WTC11 (cell line): ENCODE data around the gene KIAA1328. TPM values are rescaled to one million over a fixed set of nuclear protein-coding genes. Genes with fewer than 3 reads are reported as not detected.
A peak's percentile ranks its signal among the peaks of the same experiment; 100 is the strongest.

Source experiments
- ATAC-seq: fragments of 200-7000 bp; cut with Tn5 transposase; 2 replicates; pipeline ENCODE4 v1.10.0; 2021; ENCODE audit warnings: mild to moderate bottlenecking, moderate library complexity
- CTCF ChIA-PET: fragments of 300-600 bp; sonication (Branson Sonifier 250); formaldehyde crosslinking; loops from one replicate; lab custom pipeline; 2021; ENCODE audit warnings: antibody characterized with exemption; lab: Charles Lee
- POLR2A ChIA-PET: fragments of 350-600 bp; sonication (Branson Sonifier 250); formaldehyde crosslinking; loops from one replicate; lab custom pipeline; 2021; ENCODE audit warnings: antibody characterized with exemption; lab: Charles Lee
- DNase-seq: peaks from one replicate; pipeline ENCODE4 v3.0.0; 2021; ENCODE audit warnings: low spot score
- H3K27ac Mint-ChIP-seq: 2 replicates; pipeline ENCODE4 v1.8.0; 2021; ENCODE audit warnings: mixed read lengths
- H3K27me3 Mint-ChIP-seq: 2 replicates; pipeline ENCODE4 v1.8.0; 2021; ENCODE audit warnings: low read depth, mild to moderate bottlenecking, moderate library complexity, mixed read lengths
- H3K36me3 Mint-ChIP-seq: 2 replicates; pipeline ENCODE4 v1.8.0; 2021; ENCODE audit warnings: mixed read lengths
- H3K4me1 Mint-ChIP-seq: 2 replicates; pipeline ENCODE4 v1.8.0; 2022; ENCODE audit warnings: mixed read lengths
- H3K4me3 Mint-ChIP-seq: 2 replicates; pipeline ENCODE4 v1.8.0; 2021; ENCODE audit warnings: mild to moderate bottlenecking, moderate library complexity, mixed read lengths
- H3K9me3 Mint-ChIP-seq: 2 replicates; pipeline ENCODE4 v1.8.0; 2021; ENCODE audit warnings: mixed read lengths
- ATF6 ChIP-seq: sonication (generic); formaldehyde crosslinking; IDR thresholded peaks from 2 replicates; pipeline ENCODE4 v1.8.1; 2023; ENCODE audit warnings: mild to moderate bottlenecking, missing genetic modification reagents
- CREB1 ChIP-seq: sonication (generic); formaldehyde crosslinking; IDR thresholded peaks from 2 replicates; pipeline ENCODE4 v1.8.0; 2023; ENCODE audit warnings: mild to moderate bottlenecking, missing genetic modification reagents
- CREM ChIP-seq: sonication (generic); formaldehyde crosslinking; IDR thresholded peaks from 2 replicates; pipeline ENCODE4 v1.8.1; 2022; ENCODE audit warnings: mild to moderate bottlenecking, missing genetic modification reagents, moderate library complexity
- EMX1 ChIP-seq: fragments of 250-450 bp; sonication (Bioruptor Pico); IDR thresholded peaks from 2 replicates; pipeline ENCODE4 v1.8.0; 2021; ENCODE audit warnings: mild to moderate bottlenecking
- ETV6 ChIP-seq: sonication (generic); formaldehyde crosslinking; IDR thresholded peaks from 2 replicates; pipeline ENCODE4 v1.8.1; 2022; ENCODE audit warnings: mild to moderate bottlenecking, missing genetic modification reagents
- IRF1 ChIP-seq: sonication (generic); formaldehyde crosslinking; IDR thresholded peaks from 2 replicates; pipeline ENCODE4 v1.8.0; 2023; ENCODE audit warnings: missing genetic modification reagents
- IRF2 ChIP-seq: sonication (generic); formaldehyde crosslinking; IDR thresholded peaks from 2 replicates; pipeline ENCODE4 v1.8.0; 2022; ENCODE audit warnings: low read depth, missing genetic modification reagents, borderline replicate concordance
- MYBL2 ChIP-seq: sonication (generic); formaldehyde crosslinking; IDR thresholded peaks from 2 replicates; pipeline ENCODE4 v1.8.1; 2023; ENCODE audit warnings: mild to moderate bottlenecking, moderate library complexity, missing genetic modification reagents
- NFE2L1 ChIP-seq: sonication (generic); formaldehyde crosslinking; IDR thresholded peaks from 2 replicates; pipeline ENCODE4 v1.8.1; 2023; ENCODE audit warnings: missing genetic modification reagents
- SMAD4 ChIP-seq: sonication (generic); formaldehyde crosslinking; IDR thresholded peaks from 2 replicates; pipeline ENCODE4 v1.8.0; 2022; ENCODE audit warnings: mild to moderate bottlenecking, missing genetic modification reagents
- TEAD1 ChIP-seq: sonication (generic); formaldehyde crosslinking; IDR thresholded peaks from 2 replicates; pipeline ENCODE4 v1.8.0; 2022; ENCODE audit warnings: mild to moderate bottlenecking, missing genetic modification reagents
- ZNF138 ChIP-seq: sonication (generic); formaldehyde crosslinking; conservative IDR thresholded peaks from 2 replicates; pipeline ENCODE4 v1.8.1; 2022; ENCODE audit warnings: mild to moderate bottlenecking, moderate library complexity, missing genetic modification reagents
- ZNF219 ChIP-seq: sonication (generic); formaldehyde crosslinking; IDR thresholded peaks from 2 replicates; pipeline ENCODE4 v1.8.0; 2023; ENCODE audit warnings: missing genetic modification reagents, mild to moderate bottlenecking, borderline replicate concordance
- ZNF263 ChIP-seq: sonication (generic); formaldehyde crosslinking; IDR thresholded peaks from 2 replicates; pipeline ENCODE4 v1.8.1; 2022; ENCODE audit warnings: low read depth, mild to moderate bottlenecking, moderate library complexity, missing genetic modification reagents
- ZNF512 ChIP-seq: sonication (generic); formaldehyde crosslinking; IDR thresholded peaks from 2 replicates; pipeline ENCODE4 v1.8.1; 2022; ENCODE audit warnings: missing genetic modification reagents, borderline replicate concordance
- total RNA-seq: library from RNA; stranded (reverse); gene quantifications from 3 replicates; pipeline ENCODE4 v1.2.3, GENCODE V29; 2021
- TF ChIP-seq, protein P1 (sequence below): fragments of 250-450 bp; sonication (Bioruptor Pico); IDR thresholded peaks from 2 replicates; pipeline ENCODE4 v1.9.0; 2021; ENCODE audit warnings: mild to moderate bottlenecking
- TF ChIP-seq, protein P2 (sequence below): sonication (generic); formaldehyde crosslinking; IDR thresholded peaks from 2 replicates; pipeline ENCODE4 v1.8.0; 2022; ENCODE audit warnings: mild to moderate bottlenecking, missing genetic modification reagents
- TF ChIP-seq, protein P3 (sequence below): sonication (generic); formaldehyde crosslinking; conservative IDR thresholded peaks from 2 replicates; pipeline ENCODE4 v1.8.1; 2022; ENCODE audit warnings: mild to moderate bottlenecking, missing genetic modification reagents
- TF ChIP-seq, protein P4 (sequence below): sonication (generic); formaldehyde crosslinking; IDR thresholded peaks from 2 replicates; pipeline ENCODE4 v1.8.0; 2022; ENCODE audit warnings: mild to moderate bottlenecking, missing genetic modification reagents

KIAA1328 gene
- total RNA-seq, 1 experiment from 2014 or later, result 4.8 TPM

DNA sequence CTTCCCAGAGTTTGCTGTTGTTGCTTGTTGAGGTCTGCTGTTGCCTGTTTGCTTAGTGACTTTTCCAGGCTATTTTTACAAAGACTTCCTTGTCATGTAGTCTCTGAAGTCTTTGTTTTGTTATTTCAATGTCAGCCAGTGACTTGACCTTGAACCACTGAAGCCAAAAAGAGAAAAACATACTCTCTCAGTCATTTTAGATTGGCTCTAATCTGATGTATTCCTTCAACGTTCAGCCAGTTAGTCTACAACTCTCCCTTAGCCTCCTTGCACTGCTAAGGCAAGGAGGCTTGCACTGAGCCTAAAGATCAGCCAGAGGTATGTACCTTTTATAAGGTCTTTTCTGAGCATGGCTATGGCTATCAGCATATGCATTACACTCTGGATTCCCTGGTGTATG, 27.9 kb downstream of the KIAA1328 start:
- H3K4me3 Mint-ChIP-seq, result no peak overlapping the region
- ATAC-seq, result peak; percentile 59; the same call in 1 of the 2 replicates
- POLR2A ChIA-PET, result no interaction called here

GRCh38 chr18:36862182-36862581, 33.3 kb downstream of the KIAA1328 start:
- 0 out of 2 replicates have a peak, but pooled peaks cover 1% of the 10 kb centered on the region for H3K4me1 Mint-ChIP-seq
- ATAC-seq, result no peak
- CTCF ChIA-PET, result interaction anchor here (1.2 kb wide), 1 partner anchor 33 kb away, joined by 3 read pairs; no protein-coding TSS in a partner anchor
- TF ChIP-seq ZNF138 (CRISPR knock-in tag), result no peak
- TF ChIP-seq ZNF263 (CRISPR knock-in tag), result no peak
- TF ChIP-seq, protein P1, sequence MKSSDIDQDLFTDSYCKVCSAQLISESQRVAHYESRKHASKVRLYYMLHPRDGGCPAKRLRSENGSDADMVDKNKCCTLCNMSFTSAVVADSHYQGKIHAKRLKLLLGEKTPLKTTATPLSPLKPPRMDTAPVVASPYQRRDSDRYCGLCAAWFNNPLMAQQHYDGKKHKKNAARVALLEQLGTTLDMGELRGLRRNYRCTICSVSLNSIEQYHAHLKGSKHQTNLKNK (CRISPR knock-in tag), result no peak
- TF ChIP-seq, protein P2, sequence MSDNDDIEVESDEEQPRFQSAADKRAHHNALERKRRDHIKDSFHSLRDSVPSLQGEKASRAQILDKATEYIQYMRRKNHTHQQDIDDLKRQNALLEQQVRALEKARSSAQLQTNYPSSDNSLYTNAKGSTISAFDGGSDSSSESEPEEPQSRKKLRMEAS (CRISPR knock-in tag), result no peak
- no peak for TF ChIP-seq ETV6 (CRISPR knock-in tag)
- no peak for TF ChIP-seq TEAD1 (CRISPR knock-in tag)
- no peak for TF ChIP-seq CREM (CRISPR knock-in tag)
- TF ChIP-seq, protein P3, sequence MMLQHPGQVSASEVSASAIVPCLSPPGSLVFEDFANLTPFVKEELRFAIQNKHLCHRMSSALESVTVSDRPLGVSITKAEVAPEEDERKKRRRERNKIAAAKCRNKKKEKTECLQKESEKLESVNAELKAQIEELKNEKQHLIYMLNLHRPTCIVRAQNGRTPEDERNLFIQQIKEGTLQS (CRISPR knock-in tag), result no peak
- no peak for TF ChIP-seq IRF2
- TF ChIP-seq ATF6 (CRISPR knock-in tag), result no peak
- TF ChIP-seq, all 79 proteins: peak for 0
- POLR2A ChIA-PET, result no interaction called here
- no peak overlapping the region for H3K4me3 Mint-ChIP-seq
- H3K9me3 Mint-ChIP-seq, result no peaks in the 10 kb centered on the region
- DNase-seq, result no peak
- H3K27me3 Mint-ChIP-seq, result no peaks in the 10 kb centered on the region
- no peaks in the 10 kb centered on the region for H3K36me3 Mint-ChIP-seq
- no peak overlapping the region for H3K27ac Mint-ChIP-seq

More for the DNA sequence above, 27.9 kb downstream of the KIAA1328 start:
- no peak overlapping the region for H3K27ac Mint-ChIP-seq
- peaks cover 8% of the 10 kb centered on the region for H3K36me3 Mint-ChIP-seq
- no peak for DNase-seq
- TF ChIP-seq SMAD4 (CRISPR knock-in tag) (no peak), CREB1 (no peak), NFE2L1 (CRISPR knock-in tag) (no peak), EMX1 (CRISPR knock-in tag) (no peak), ZNF219 (CRISPR knock-in tag) (no peak), ZNF512 (CRISPR knock-in tag) (no peak), IRF1 (no peak), MYBL2 (CRISPR knock-in tag) (no peak)
- TF ChIP-seq, protein P4, sequence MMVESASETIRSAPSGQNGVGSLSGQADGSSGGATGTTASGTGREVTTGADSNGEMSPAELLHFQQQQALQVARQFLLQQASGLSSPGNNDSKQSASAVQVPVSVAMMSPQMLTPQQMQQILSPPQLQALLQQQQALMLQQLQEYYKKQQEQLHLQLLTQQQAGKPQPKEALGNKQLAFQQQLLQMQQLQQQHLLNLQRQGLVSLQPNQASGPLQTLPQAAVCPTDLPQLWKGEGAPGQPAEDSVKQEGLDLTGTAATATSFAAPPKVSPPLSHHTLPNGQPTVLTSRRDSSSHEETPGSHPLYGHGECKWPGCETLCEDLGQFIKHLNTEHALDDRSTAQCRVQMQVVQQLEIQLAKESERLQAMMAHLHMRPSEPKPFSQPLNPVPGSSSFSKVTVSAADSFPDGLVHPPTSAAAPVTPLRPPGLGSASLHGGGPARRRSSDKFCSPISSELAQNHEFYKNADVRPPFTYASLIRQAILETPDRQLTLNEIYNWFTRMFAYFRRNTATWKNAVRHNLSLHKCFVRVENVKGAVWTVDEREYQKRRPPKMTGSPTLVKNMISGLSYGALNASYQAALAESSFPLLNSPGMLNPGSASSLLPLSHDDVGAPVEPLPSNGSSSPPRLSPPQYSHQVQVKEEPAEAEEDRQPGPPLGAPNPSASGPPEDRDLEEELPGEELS (CRISPR knock-in tag), result no peak
- TF ChIP-seq, protein P1 (CRISPR knock-in tag), result no peak
- H3K9me3 Mint-ChIP-seq, result peaks cover 9% of the 10 kb centered on the region
- CTCF ChIA-PET, result no interaction called here
- H3K4me1 Mint-ChIP-seq, result peaks cover 10% of the 10 kb centered on the region
- H3K27me3 Mint-ChIP-seq, result no peaks in the 10 kb centered on the region; the same call in 1 of the 2 replicates
